Naive thymus-derived CD4-positive, alpha-beta T cell (primary cell): ENCODE measurements around the gene FRMD4A. TPM values are rescaled to one million over a fixed set of nuclear protein-coding genes. Genes with fewer than 3 reads are reported as not detected.
A peak's percentile ranks its signal among the peaks of the same experiment; 100 is the strongest.

Experiments
- ATAC-seq: fragments of 150-1000 bp; cut with Tn5 transposase; 2 replicates; pipeline ENCODE4 v1.10.0; 2021; ENCODE audit warnings: mild to moderate bottlenecking, moderate library complexity
- CTCF ChIA-PET: fragments of 350-600 bp; sonication (Branson Sonifier 250); formaldehyde crosslinking; loops from one replicate; lab custom pipeline; 2021; ENCODE audit warnings: antibody characterized with exemption; lab: Charles Lee
- POLR2A ChIA-PET: fragments of 350-600 bp; sonication (Branson Sonifier 250); formaldehyde crosslinking; loops from one replicate; lab custom pipeline; 2021; ENCODE audit warnings: antibody characterized with exemption, inconsistent platforms; lab: Charles Lee
- DNase-seq, 9 donors: peaks; one replicate each; pipeline versions ENCODE4 v3.0.0 to v3.0.0-alpha.2; 2020 to 2022; ENCODE audit warnings: mixed read lengths in 1 of 9
- H3K27ac ChIP-seq: one replicate; pipeline ENCODE4 v1.7.0; 2013; ENCODE audit warnings: mild to moderate bottlenecking, low read depth, low read length, moderate library complexity
- H3K27me3 ChIP-seq, 2 donors: one replicate each; pipeline ENCODE4 v1.7.0; 2013; ENCODE audit warnings: low read length in 2 of 2, mild to moderate bottlenecking in 2 of 2, moderate library complexity in 2 of 2; ENCODE audit not compliant: control insufficient read depth in 2 of 2, insufficient read depth in 2 of 2
- H3K36me3 ChIP-seq, 3 experiments: 1 replicate in 2 of 3; 2 replicates in 1 of 3; pipeline ENCODE4 v1.7.0; 2013; ENCODE audit warnings: low read length in 3 of 3, mild to moderate bottlenecking in 3 of 3, moderate library complexity in 1 of 3; ENCODE audit not compliant: insufficient read depth in 3 of 3, control insufficient read depth in 2 of 3
- H3K4me1 ChIP-seq, 2 donors: one replicate each; pipeline ENCODE4 v1.7.0; 2013; ENCODE audit warnings: low read length in 2 of 2, mild to moderate bottlenecking in 2 of 2, moderate library complexity in 1 of 2; ENCODE audit not compliant: control insufficient read depth in 2 of 2, insufficient read depth in 2 of 2
- H3K4me3 ChIP-seq: 2 replicates; pipeline ENCODE4 v1.7.0; 2013; ENCODE audit warnings: mild to moderate bottlenecking, low read length
- H3K9me3 ChIP-seq, 3 experiments: 1 replicate in 2 of 3; 2 replicates in 1 of 3; pipeline ENCODE4 v1.7.0; 2013; ENCODE audit warnings: low read length in 3 of 3; ENCODE audit not compliant: control insufficient read depth in 2 of 3
- H3K27ac Mint-ChIP-seq, 9 donors: one replicate each; pipeline ENCODE4 v1.8.0; 2020 to 2022; ENCODE audit warnings: mixed read lengths in 9 of 9, mild to moderate bottlenecking in 8 of 9, moderate library complexity in 5 of 9, inconsistent platforms in 2 of 9
- H3K27me3 Mint-ChIP-seq, 5 donors: one replicate each; pipeline ENCODE4 v1.8.0; 2021 to 2022; ENCODE audit warnings: mixed read lengths in 5 of 5, mild to moderate bottlenecking in 1 of 5
- H3K36me3 Mint-ChIP-seq, 5 donors: one replicate each; pipeline ENCODE4 v1.8.0; 2020 to 2022; ENCODE audit warnings: mixed read lengths in 5 of 5, mild to moderate bottlenecking in 3 of 5, inconsistent platforms in 1 of 5
- H3K4me1 Mint-ChIP-seq, 7 donors: one replicate each; pipeline ENCODE4 v1.8.0; 2020 to 2022; ENCODE audit warnings: mixed read lengths in 7 of 7, mild to moderate bottlenecking in 3 of 7, inconsistent platforms in 1 of 7
- H3K4me3 Mint-ChIP-seq, 10 donors: one replicate each; pipeline ENCODE4 v1.8.0; 2020 to 2022; ENCODE audit warnings: mild to moderate bottlenecking in 10 of 10, mixed read lengths in 10 of 10, moderate library complexity in 6 of 10, inconsistent platforms in 2 of 10
- H3K9me3 Mint-ChIP-seq, 11 donors: one replicate each; pipeline ENCODE4 v1.8.0; 2020 to 2022; ENCODE audit warnings: mixed read lengths in 11 of 11, mild to moderate bottlenecking in 4 of 11, inconsistent platforms in 1 of 11, moderate library complexity in 1 of 11
- intact Hi-C, 2 donors: fragments of 100-400 bp; cut with micrococcal nuclease; formaldehyde crosslinking; loops; one replicate each; pipeline ENCODE4 v1.15.1; 2023
- polyA plus RNA-seq, 2 donors: library from polyadenylated mRNA; unstranded; fragments of 300-500 nt; fragmentation: Illumina TruSeq; gene quantifications; one replicate each; pipeline ENCODE4 v1.2.3, GENCODE V29; 2021
- total RNA-seq, 6 experiments: library from RNA in 5 of 6; stranded (reverse) in 5 of 6; gene quantifications; 1 replicate in 5 of 6; 2 replicates in 1 of 6; pipeline ENCODE4 v1.2.3 and lab custom pipeline; 2021 to 2026

Gene FRMD4A
- total and polyA plus RNA-seq, 7 experiments from 2014 or later: 0.10 to 3.1 (median 0.62) TPM

GRCh38 chr10:13842117-13842516 lies 488.6 kb downstream of the FRMD4A start:
- CTCF ChIA-PET: no interaction called here
- Histone ChIP-seq H3K36me3 (no peaks in the 10 kb centered on the region), H3K4me3 (no peak overlapping the region), H3K4me1 (peaks cover 0 to 2% of the 10 kb centered on the region in 2 donors), H3K27ac (no peak overlapping the region), H3K9me3 (peaks cover 0 to 3% (median 0%) of the 10 kb centered on the region in 3 experiments), H3K27me3 (no peaks in the 10 kb centered on the region)
- ATAC-seq: no peak
- Mint-ChIP-seq H3K4me1 (peaks cover 0 to 8% (median 7%) of the 10 kb centered on the region in 7 donors), H3K36me3 (peaks cover 0 to 7% (median 0%) of the 10 kb centered on the region in 5 donors), H3K27ac (no peak overlapping the region), H3K27me3 (peaks cover 0 to 12% (median 6%) of the 10 kb centered on the region in 5 donors), H3K4me3 (no peak overlapping the region), H3K9me3 (peaks cover 0 to 21% (median 6%) of the 10 kb centered on the region in 11 donors)
- intact Hi-C loops: no loop called here
- POLR2A ChIA-PET: no interaction called here
- no peak for DNase-seq

- H3K4me1 ChIP-seq: no peaks in the 10 kb centered on the region
- no peak overlapping the region for H3K27ac ChIP-seq
- no peak overlapping the region for H3K4me3 Mint-ChIP-seq
- intact Hi-C loops: no loop called here
- no peaks in the 10 kb centered on the region for H3K36me3 ChIP-seq
- H3K36me3 Mint-ChIP-seq: peaks cover 0 to 7% (median 0%) of the 10 kb centered on the region in 5 donors
- peaks cover 0 to 21% (median 6%) of the 10 kb centered on the region in 11 donors for H3K9me3 Mint-ChIP-seq
- no peak for ATAC-seq
- H3K4me3 ChIP-seq: no peak overlapping the region
- H3K4me1 Mint-ChIP-seq: no peaks in the 10 kb centered on the region
- H3K27me3 ChIP-seq: no peaks in the 10 kb centered on the region
- DNase-seq: no peak
- POLR2A ChIA-PET: no interaction called here
- H3K27ac Mint-ChIP-seq: no peak overlapping the region
- CTCF ChIA-PET: no interaction called here
- peaks cover 0 to 2% (median 0%) of the 10 kb centered on the region in 5 donors for H3K27me3 Mint-ChIP-seq
- H3K9me3 ChIP-seq: peaks cover 0 to 3% (median 0%) of the 10 kb centered on the region in 3 experiments
These were observed 490.7 kb downstream of the FRMD4A start for GRCh38 chr10:13840036-13840435.

GRCh38 chr10:13839430-13839990 lies 491.2 kb downstream of the FRMD4A start:
- CTCF ChIA-PET: no interaction called here
- Mint-ChIP-seq H3K9me3 (peaks cover 0 to 21% (median 6%) of the 10 kb centered on the region in 11 donors), H3K4me1 (no peaks in the 10 kb centered on the region), H3K27ac (no peak overlapping the region), H3K27me3 (peaks cover 0 to 2% (median 0%) of the 10 kb centered on the region in 5 donors), H3K36me3 (peaks cover 0 to 7% (median 0%) of the 10 kb centered on the region in 5 donors), H3K4me3 (no peak overlapping the region)
- POLR2A ChIA-PET: no interaction called here
- Histone ChIP-seq H3K27ac (no peak overlapping the region), H3K36me3 (no peaks in the 10 kb centered on the region), H3K4me3 (no peak overlapping the region), H3K27me3 (no peaks in the 10 kb centered on the region), H3K9me3 (peaks cover 0 to 3% (median 0%) of the 10 kb centered on the region in 3 experiments), H3K4me1 (no peaks in the 10 kb centered on the region)
- ATAC-seq: no peak
- intact Hi-C loops: no loop called here
- no peak for DNase-seq

GRCh38 chr10:13839030-13839429 lies 491.7 kb downstream of the FRMD4A start:
- Histone ChIP-seq H3K4me1 (no peaks in the 10 kb centered on the region), H3K36me3 (no peaks in the 10 kb centered on the region), H3K27me3 (no peaks in the 10 kb centered on the region), H3K9me3 (peaks cover 0 to 3% (median 0%) of the 10 kb centered on the region in 3 experiments), H3K4me3 (no peak overlapping the region), H3K27ac (no peak overlapping the region)
- POLR2A ChIA-PET: no interaction called here
- Mint-ChIP-seq H3K27ac (no peak overlapping the region), H3K27me3 (peaks cover 0 to 2% (median 0%) of the 10 kb centered on the region in 5 donors), H3K9me3 (peaks cover 0 to 21% (median 6%) of the 10 kb centered on the region in 11 donors), H3K4me1 (no peaks in the 10 kb centered on the region), H3K36me3 (peaks cover 0 to 7% (median 0%) of the 10 kb centered on the region in 5 donors), H3K4me3 (no peak overlapping the region)
- CTCF ChIA-PET: no interaction called here
- DNase-seq: no peak
- no peak for ATAC-seq
- intact Hi-C loops: no loop called here

GRCh38 chr10:13837966-13838365 lies 492.8 kb downstream of the FRMD4A start:
- H3K9me3 Mint-ChIP-seq: peaks cover 0 to 21% (median 6%) of the 10 kb centered on the region in 11 donors
- Histone ChIP-seq H3K27me3 (no peaks in the 10 kb centered on the region), H3K36me3 (no peaks in the 10 kb centered on the region), H3K9me3 (peaks cover 0 to 3% (median 0%) of the 10 kb centered on the region in 3 experiments), H3K4me1 (no peaks in the 10 kb centered on the region), H3K27ac (no peak overlapping the region), H3K4me3 (no peak overlapping the region)
- CTCF ChIA-PET: no interaction called here
- POLR2A ChIA-PET: no interaction called here
- DNase-seq (no peak), ATAC-seq (no peak)
- intact Hi-C loops: no loop called here
- peaks cover 0 to 5% (median 0%) of the 10 kb centered on the region in 5 donors for H3K27me3 Mint-ChIP-seq
- no peaks in the 10 kb centered on the region for H3K4me1 Mint-ChIP-seq
- H3K36me3 Mint-ChIP-seq: peaks cover 0 to 7% (median 0%) of the 10 kb centered on the region in 5 donors
- H3K4me3 Mint-ChIP-seq: no peak overlapping the region
- no peak overlapping the region for H3K27ac Mint-ChIP-seq

GRCh38 chr10:13834581-13835286 lies 496.0 kb downstream of the FRMD4A start:
- Histone ChIP-seq H3K27ac (no peak overlapping the region), H3K36me3 (no peaks in the 10 kb centered on the region), H3K4me1 (no peaks in the 10 kb centered on the region), H3K27me3 (no peaks in the 10 kb centered on the region), H3K9me3 (no peaks in the 10 kb centered on the region), H3K4me3 (no peak overlapping the region)
- peaks cover 7 to 11% (median 10%) of the 10 kb centered on the region in 7 donors for H3K4me1 Mint-ChIP-seq
- CTCF ChIA-PET: no interaction called here
- ATAC-seq (no peak), DNase-seq (no peak)
- POLR2A ChIA-PET: no interaction called here
- H3K36me3 Mint-ChIP-seq: no peaks in the 10 kb centered on the region
- peaks cover 0 to 5% (median 0%) of the 10 kb centered on the region in 11 donors for H3K9me3 Mint-ChIP-seq
- peak overlapping the region in 2 of 9 donors; percentile 45 to 51 for H3K27ac Mint-ChIP-seq
- intact Hi-C loops: no loop called here
- H3K27me3 Mint-ChIP-seq: peaks cover 0 to 5% (median 0%) of the 10 kb centered on the region in 5 donors
- H3K4me3 Mint-ChIP-seq: no peak overlapping the region
